ENCODE measurements around the gene ENO3. TPM values are rescaled to one million over a fixed set of nuclear protein-coding genes. Genes with fewer than 3 reads are reported as not detected.

ENO3 gene
- total RNA-seq, 1 experiment from 2014 or later = 19.0 TPM

- intact Hi-C loops (cut with micrococcal nuclease) = no loop called here
- peaks cover 33% of the 10 kb centered on the region for H3K36me3 Mint-ChIP-seq (ENCODE audit: insufficient read depth, unreplicated experiment)
- POLR2A ChIA-PET = interaction anchor here (0.6 to 21.5 kb wide), 9 partner anchors 9 to 228 kb away, joined by 3 to 639 read pairs (median 4); partner anchors contain the start of genes INCA1, KIF1C, RNF167 and SLC25A11
- H3K4me1 Mint-ChIP-seq (ENCODE audit: insufficient read depth, unreplicated experiment) = peaks cover 29% of the 10 kb centered on the region
- peak overlapping the region; percentile 74 for H3K4me3 Mint-ChIP-seq (ENCODE audit: unreplicated experiment)
- no peak for DNase-seq (ENCODE audit: unreplicated experiment)
- H3K27ac Mint-ChIP-seq (ENCODE audit: low read depth, unreplicated experiment) = peak overlapping the region; percentile 74
- TSS peak; percentile 72 for BruUV-seq (replicated peaks)
- CTCF ChIA-PET = interaction anchor here (0.6 kb wide), 1 partner anchor 62 kb away, joined by 3 read pairs; no protein-coding TSS in a partner anchor
- H3K27me3 Mint-ChIP-seq (ENCODE audit: insufficient read depth, unreplicated experiment) = no peaks in the 10 kb centered on the region
- no peak for TF ChIP-seq CTCF (IDR thresholded peaks at IDR 0.05; ENCODE audit: unreplicated experiment)
- H3K9me3 Mint-ChIP-seq (ENCODE audit: unreplicated experiment) = no peaks in the 10 kb centered on the region
These were observed 709 bp upstream of the ENO3 start for GRCh38 chr17:4950075-4950745.

GRCh38 chr17:4951486-4951885 is 567 bp downstream of the ENO3 start:
- TF ChIP-seq CTCF (IDR thresholded peaks at IDR 0.05; ENCODE audit: unreplicated experiment) = no peak
- peak overlapping the region; percentile 74 for H3K4me3 Mint-ChIP-seq (ENCODE audit: unreplicated experiment)
- intact Hi-C loops (cut with micrococcal nuclease) = no loop called here
- peak overlapping the region; percentile 74 for H3K27ac Mint-ChIP-seq (ENCODE audit: low read depth, unreplicated experiment)
- POLR2A ChIA-PET = interaction anchor here (0.7 to 21.5 kb wide), 5 partner anchors 12 to 46 kb away, joined by 3 to 639 read pairs (median 4); partner anchors contain the start of genes INCA1, KIF1C, RNF167 and SLC25A11
- peaks cover 17% of the 10 kb centered on the region for H3K4me1 Mint-ChIP-seq (ENCODE audit: insufficient read depth, unreplicated experiment)
- no TSS peak for BruUV-seq (replicated peaks)
- no peaks in the 10 kb centered on the region for H3K27me3 Mint-ChIP-seq (ENCODE audit: insufficient read depth, unreplicated experiment)
- H3K9me3 Mint-ChIP-seq (ENCODE audit: unreplicated experiment) = no peaks in the 10 kb centered on the region
- DNase-seq (ENCODE audit: unreplicated experiment) = no peak
- CTCF ChIA-PET = interaction anchor here (0.7 to 1.3 kb wide), 3 partner anchors 11 to 440 kb away, joined by 3 read pairs; no protein-coding TSS in a partner anchor
- H3K36me3 Mint-ChIP-seq (ENCODE audit: insufficient read depth, unreplicated experiment) = peaks cover 20% of the 10 kb centered on the region

GRCh38 chr17:4953451-4953961 is 2.6 kb downstream of the ENO3 start:
- POLR2A ChIA-PET = interaction anchor here (0.6 to 21.5 kb wide), 2 partner anchors 14 to 33 kb away, joined by 4 to 639 read pairs; partner anchors contain the start of gene SPAG7
- CTCF ChIA-PET = interaction anchor here (0.6 to 1.2 kb wide), 2 partner anchors 10 to 17 kb away, joined by 3 read pairs; no protein-coding TSS in a partner anchor
- intact Hi-C loops (cut with micrococcal nuclease) = no loop called here
- Mint-ChIP-seq H3K27me3 (ENCODE audit: insufficient read depth, unreplicated experiment) (no peaks in the 10 kb centered on the region), H3K9me3 (ENCODE audit: unreplicated experiment) (no peaks in the 10 kb centered on the region), H3K4me1 (ENCODE audit: insufficient read depth, unreplicated experiment) (peaks cover 10% of the 10 kb centered on the region), H3K27ac (ENCODE audit: low read depth, unreplicated experiment) (no peak overlapping the region), H3K4me3 (ENCODE audit: unreplicated experiment) (no peak overlapping the region), H3K36me3 (ENCODE audit: insufficient read depth, unreplicated experiment) (peaks cover 12% of the 10 kb centered on the region)
- BruUV-seq (replicated peaks) = no TSS peak
- DNase-seq (ENCODE audit: unreplicated experiment) = no peak
- no peak for TF ChIP-seq CTCF (IDR thresholded peaks at IDR 0.05; ENCODE audit: unreplicated experiment)

- H3K27me3 Mint-ChIP-seq (ENCODE audit: insufficient read depth, unreplicated experiment) = no peaks in the 10 kb centered on the region
- H3K4me1 Mint-ChIP-seq (ENCODE audit: insufficient read depth, unreplicated experiment) = peaks cover 10% of the 10 kb centered on the region
- DNase-seq (ENCODE audit: unreplicated experiment) = no peak
- H3K36me3 Mint-ChIP-seq (ENCODE audit: insufficient read depth, unreplicated experiment) = peaks cover 14% of the 10 kb centered on the region
- no TSS peak for BruUV-seq (replicated peaks)
- TF ChIP-seq CTCF (IDR thresholded peaks at IDR 0.05; ENCODE audit: unreplicated experiment) = no peak
- intact Hi-C loops (cut with micrococcal nuclease) = no loop called here
- ChIA-PET POLR2A (interaction anchor here (1.3 to 21.5 kb wide), 2 partner anchors 12 to 159 kb away, joined by 3 to 639 read pairs; partner anchors contain the start of genes PSMB6 and SPAG7), CTCF (interaction anchor here (0.6 kb wide), 1 partner anchor 82 kb away, joined by 4 read pairs; no protein-coding TSS in a partner anchor)
- no peaks in the 10 kb centered on the region for H3K9me3 Mint-ChIP-seq (ENCODE audit: unreplicated experiment)
- H3K4me3 Mint-ChIP-seq (ENCODE audit: unreplicated experiment) = no peak overlapping the region
- no peak overlapping the region for H3K27ac Mint-ChIP-seq (ENCODE audit: low read depth, unreplicated experiment)
These were observed 4.2 kb downstream of the ENO3 start for GRCh38 chr17:4955091-4955490.
